Heart right ventricle (tissue), 16 donors: ENCODE data around the gene NIN. TPM values are rescaled to one million over a fixed set of nuclear protein-coding genes. Genes with fewer than 3 reads are reported as not detected.
A peak's percentile ranks its signal among the peaks of the same experiment; 100 is the strongest.

Experiments used
- ATAC-seq, 8 donors: fragments of 200-7000 bp; cut with Tn5 transposase; one replicate each; pipeline ENCODE4 v1.9.1; 2020; ENCODE audit warnings: mild to moderate bottlenecking in 8 of 8, moderate library complexity in 8 of 8, moderate number of reproducible peaks in 1 of 8
- DNase-seq, 2 donors: peaks; one replicate each; pipeline ENCODE4 v3.0.0-alpha.2; 2020
- H3K27ac ChIP-seq, 10 donors: fragments of 200-600 bp; sonication (generic) in 2 of 10; one replicate each; pipeline versions ENCODE4 v1.5.0 to v1.8.0; 2020 to 2022; ENCODE audit warnings: mild to moderate bottlenecking in 3 of 10
- H3K27me3 ChIP-seq, 7 donors: fragments of 200-600 bp; one replicate each; pipeline ENCODE4 v1.8.0; 2021 to 2022; ENCODE audit warnings: mild to moderate bottlenecking in 2 of 7
- H3K36me3 ChIP-seq, 9 donors: fragments of 200-600 bp; sonication (generic) in 1 of 9; one replicate each; pipeline versions ENCODE4 v1.5.0 to v1.8.0; 2020 to 2022; ENCODE audit warnings: mild to moderate bottlenecking in 2 of 9
- H3K4me1 ChIP-seq, 9 donors: fragments of 200-600 bp; sonication (generic) in 1 of 9; one replicate each; pipeline versions ENCODE4 v1.5.0 to v1.8.0; 2020 to 2022; ENCODE audit warnings: mild to moderate bottlenecking in 4 of 9
- H3K4me3 ChIP-seq, 10 donors: fragments of 200-600 bp; sonication (generic) in 2 of 10; one replicate each; pipeline versions ENCODE4 v1.5.0 to v1.8.0; 2020 to 2022; ENCODE audit warnings: mild to moderate bottlenecking in 7 of 10, moderate library complexity in 2 of 10
- H3K9me3 ChIP-seq, 11 donors: fragments of 200-600 bp in 10 of 11; sonication (generic) in 2 of 11; one replicate each; pipeline versions ENCODE4 v1.5.0 to v1.8.0; 2013 to 2022; ENCODE audit warnings: mild to moderate bottlenecking in 2 of 11, control low read depth in 1 of 11, moderate library complexity in 1 of 11
- WGBS, 2 donors: extraction: QIAGEN DNeasy Blood & Tissue Kit; methylation state at CpG; one replicate each; pipeline ENCODE4 v1.1.7; 2013; ENCODE audit warnings: inconsistent platforms in 1 of 2; 5-methylcytosine and 5-hydroxymethylcytosine counted together
- intact Hi-C, 10 donors: fragments of 100-400 bp; cut with DNase I; formaldehyde crosslinking; loops; one replicate each; pipeline versions ENCODE4 v1.11.1 to v1.14.2; 2022
- polyA plus RNA-seq, 2 donors: library from polyadenylated mRNA; stranded (reverse); fragments of 200-250 nt; gene quantifications; one replicate each; pipeline ENCODE4 v1.2.3, GENCODE V29; 2013
- total RNA-seq, 10 donors: library from RNA; stranded (reverse); fragmentation: NEBNext Ultra II Directional in 3 of 10; extraction: Animal tissue kit (Norgen Biotek cat#: 25700) in 3 of 10; gene quantifications; one replicate each; pipeline versions ENCODE4 v1.2.1 to v1.2.4, GENCODE V29; 2021 to 2023
- TF ChIP-seq, protein P1 (sequence below), 9 donors: fragments of 200-600 bp; sonication (generic) in 2 of 9; IDR thresholded peaks; one replicate each; pipeline versions ENCODE4 v1.5.0 to v1.8.0; 2021 to 2022; ENCODE audit warnings: antibody characterized with exemption in 9 of 9, mild to moderate bottlenecking in 5 of 9, moderate library complexity in 1 of 9
- donor health status: Arrhythmogenic right ventricular cardiomyopathy.
- donor health status: ischemic (EF 13 %, LVEDD 7.1; RV severe dilation, severe dysfunction).
- donor health status: healthy with polysubstance abuse.
- donor health status: DM: no; HTN: yes; CAD: no.
- donor health status: DM: no; HTN: no; CAD: no.
- donor health status: ischemic (EF 25% LVEDD 6.9; RV normal size, moderate dysfunction).
- donor health status: ischemic (EF 25% LVEDD 5.7; RV mildly dilated, moderate dysfunction).
- donor health status: healthy.
- donor health status: DM: yes; HTN: yes; CAD: no.
- donor health status: Ischemic cardiomyopathy.
- donor health status: ischemic (EF 35%, LVEDD 5.7; RV mildly dilated, moderate dysfunction).
- donor health status: nonischemic (EF 11% LVEDD 7.7; RV severe dilation, severe dysfunction).
- donor health status: DM: yes; HTN: yes; CAD: no.
- donor health status: PGD.
- donor health status: ischemic (EF 29% LVEDD 5.4; RV normal size, mild dysfunction).
- donor health status: nonischemic (EF 23%, LVEDD 6.1; RV moderate dilation, normal function).

The NIN gene
- total and polyA plus RNA-seq, 12 donors = 4.0 to 38.7 (median 25.1) TPM

- 90 to 91% methylated on average over 13 of the region's 13 CpGs for WGBS, 2 donors
- intact Hi-C loops = loop anchor here in 6 of 10 donors (5.0 to 10.0 kb wide), 3 partner anchors 45 to 168 kb away; no protein-coding TSS in a partner anchor
- Histone ChIP-seq H3K4me1 (peaks cover 0 to 24% (median 10%) of the 10 kb centered on the region in 9 donors), H3K27me3 (no peaks in the 10 kb centered on the region), H3K9me3 (no peaks in the 10 kb centered on the region), H3K4me3 (no peak overlapping the region), H3K27ac (no peak overlapping the region), H3K36me3 (peaks cover 0 to 97% (median 53%) of the 10 kb centered on the region in 9 donors)
- TF ChIP-seq, protein P1, sequence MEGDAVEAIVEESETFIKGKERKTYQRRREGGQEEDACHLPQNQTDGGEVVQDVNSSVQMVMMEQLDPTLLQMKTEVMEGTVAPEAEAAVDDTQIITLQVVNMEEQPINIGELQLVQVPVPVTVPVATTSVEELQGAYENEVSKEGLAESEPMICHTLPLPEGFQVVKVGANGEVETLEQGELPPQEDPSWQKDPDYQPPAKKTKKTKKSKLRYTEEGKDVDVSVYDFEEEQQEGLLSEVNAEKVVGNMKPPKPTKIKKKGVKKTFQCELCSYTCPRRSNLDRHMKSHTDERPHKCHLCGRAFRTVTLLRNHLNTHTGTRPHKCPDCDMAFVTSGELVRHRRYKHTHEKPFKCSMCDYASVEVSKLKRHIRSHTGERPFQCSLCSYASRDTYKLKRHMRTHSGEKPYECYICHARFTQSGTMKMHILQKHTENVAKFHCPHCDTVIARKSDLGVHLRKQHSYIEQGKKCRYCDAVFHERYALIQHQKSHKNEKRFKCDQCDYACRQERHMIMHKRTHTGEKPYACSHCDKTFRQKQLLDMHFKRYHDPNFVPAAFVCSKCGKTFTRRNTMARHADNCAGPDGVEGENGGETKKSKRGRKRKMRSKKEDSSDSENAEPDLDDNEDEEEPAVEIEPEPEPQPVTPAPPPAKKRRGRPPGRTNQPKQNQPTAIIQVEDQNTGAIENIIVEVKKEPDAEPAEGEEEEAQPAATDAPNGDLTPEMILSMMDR (IDR thresholded peaks at IDR 0.05) = no peak
- DNase-seq = no peak
- no peak for ATAC-seq
Measured at GRCh38 chr14:50769863-50770500, 61.0 kb downstream of the NIN start.

DNA sequence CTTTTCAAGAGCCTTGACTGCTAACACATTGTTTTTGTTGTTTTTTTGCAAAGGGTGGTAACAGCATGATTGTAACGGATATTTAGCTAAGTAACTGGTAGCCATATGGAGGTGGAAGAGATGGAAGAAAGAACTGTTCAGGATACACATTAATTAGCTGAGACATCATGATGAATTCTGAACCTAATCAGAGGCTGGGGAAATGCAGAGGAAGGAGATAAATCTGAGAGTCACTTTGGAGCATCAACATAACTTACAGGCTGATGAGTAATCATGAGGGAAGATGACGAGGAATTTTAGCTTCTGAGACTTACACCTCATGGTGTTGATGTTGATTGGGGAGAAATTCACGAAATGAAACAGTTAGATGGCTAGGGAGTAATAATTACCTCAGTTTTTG is 62.3 kb downstream of the NIN start:
- peaks cover 0 to 97% (median 65%) of the 10 kb centered on the region in 9 donors for H3K36me3 ChIP-seq
- 61 to 74% methylated on average over 3 of the region's 3 CpGs for WGBS, 2 donors
- TF ChIP-seq, protein P1 (IDR thresholded peaks at IDR 0.05) = no peak
- H3K27me3 ChIP-seq = no peaks in the 10 kb centered on the region
- no peaks in the 10 kb centered on the region for H3K9me3 ChIP-seq
- H3K4me3 ChIP-seq = no peak overlapping the region
- intact Hi-C loops = no loop called here
- peaks cover 0 to 14% (median 3%) of the 10 kb centered on the region in 9 donors for H3K4me1 ChIP-seq
- no peak for DNase-seq
- ATAC-seq = no peak
- no peak overlapping the region for H3K27ac ChIP-seq

GRCh38 chr14:50766338-50766886 is 64.5 kb downstream of the NIN start:
- H3K36me3 ChIP-seq = peaks cover 5 to 97% (median 72%) of the 10 kb centered on the region in 9 donors
- TF ChIP-seq, protein P1 (IDR thresholded peaks at IDR 0.05) = no peak
- no peaks in the 10 kb centered on the region for H3K9me3 ChIP-seq
- no peaks in the 10 kb centered on the region for H3K27me3 ChIP-seq
- DNase-seq (no peak), ATAC-seq (peak in 6 of 8 donors; percentile 31 to 87 (median 58))
- 46 to 60% methylated on average over 6 of the region's 6 CpGs for WGBS, 2 donors
- peaks cover 0 to 14% (median 7%) of the 10 kb centered on the region in 9 donors for H3K4me1 ChIP-seq
- peak overlapping the region in 5 of 10 donors; percentile 5 to 51 (median 37) for H3K27ac ChIP-seq
- intact Hi-C loops = no loop called here
- H3K4me3 ChIP-seq = no peak overlapping the region

- ATAC-seq = no peak
- TF ChIP-seq, protein P1 (IDR thresholded peaks at IDR 0.05) = no peak
- intact Hi-C loops = loop anchor here in 1 of 10 donors (5.0 kb wide), 1 partner anchor 36 kb away; no protein-coding TSS in a partner anchor
- WGBS, 2 donors = 80% methylated on average over 12 of the region's 12 CpGs
- no peaks in the 10 kb centered on the region for H3K9me3 ChIP-seq
- no peaks in the 10 kb centered on the region for H3K27me3 ChIP-seq
- H3K27ac ChIP-seq = peak overlapping the region in 2 of 10 donors; percentile 39 to 53
- H3K4me3 ChIP-seq = no peak overlapping the region
- H3K36me3 ChIP-seq = peaks cover 0 to 97% (median 62%) of the 10 kb centered on the region in 9 donors
- H3K4me1 ChIP-seq = peaks cover 0 to 17% (median 7%) of the 10 kb centered on the region in 9 donors
- DNase-seq = no peak
Measured at GRCh38 chr14:50763382-50764007, 67.5 kb downstream of the NIN start.
